Nephron (organoid): ENCODE data around the gene B4GALNT3.

Experiments used
- H3K27ac Mint-ChIP-seq, 3 experiments: 2 replicates each; pipeline ENCODE4 v1.8.0; 2020; ENCODE audit warnings: mixed read lengths in 3 of 3, mild to moderate bottlenecking in 2 of 3, moderate library complexity in 1 of 3
- H3K27me3 Mint-ChIP-seq: 2 replicates; pipeline ENCODE4 v1.8.0; 2021; ENCODE audit warnings: low read depth, mild to moderate bottlenecking, moderate library complexity, mixed read lengths
- H3K36me3 Mint-ChIP-seq: 2 replicates; pipeline ENCODE4 v1.8.0; 2020; ENCODE audit warnings: low read depth, mixed read lengths
- H3K4me1 Mint-ChIP-seq: 2 replicates; pipeline ENCODE4 v1.8.0; 2020; ENCODE audit warnings: mixed read lengths
- H3K4me3 Mint-ChIP-seq, 3 experiments: 2 replicates each; pipeline ENCODE4 v1.8.0; 2020; ENCODE audit warnings: mild to moderate bottlenecking in 3 of 3, mixed read lengths in 3 of 3, moderate library complexity in 2 of 3
- H3K9me3 Mint-ChIP-seq: 2 replicates; pipeline ENCODE4 v1.8.0; 2020; ENCODE audit warnings: mixed read lengths
- CTCF ChIP-seq, 3 experiments: fragments of 200-600 bp; sonication (generic); IDR thresholded peaks; one replicate each; pipeline ENCODE4 v1.5.0; 2021; ENCODE audit warnings: antibody characterized with exemption in 3 of 3; ENCODE audit not compliant: unreplicated experiment in 3 of 3

Gene B4GALNT3

GRCh38 chr12:599756-600155 lies 140.0 kb downstream of the B4GALNT3 start:
- Mint-ChIP-seq H3K4me3 (no peak overlapping the region), H3K27ac (no peak overlapping the region), H3K4me1 (no peaks in the 10 kb centered on the region), H3K36me3 (no peaks in the 10 kb centered on the region), H3K9me3 (no peaks in the 10 kb centered on the region), H3K27me3 (peaks cover 5% of the 10 kb centered on the region)
- no peak for TF ChIP-seq CTCF (IDR thresholded peaks at IDR 0.05; ENCODE audit: unreplicated experiment in 3 of 3)

- Mint-ChIP-seq H3K9me3 (no peaks in the 10 kb centered on the region), H3K4me1 (no peaks in the 10 kb centered on the region), H3K27me3 (peaks cover 5% of the 10 kb centered on the region), H3K36me3 (no peaks in the 10 kb centered on the region), H3K27ac (no peak overlapping the region), H3K4me3 (no peak overlapping the region)
- TF ChIP-seq CTCF (IDR thresholded peaks at IDR 0.05; ENCODE audit: unreplicated experiment in 3 of 3): no peak
These were observed 142.4 kb downstream of the B4GALNT3 start for GRCh38 chr12:601976-602699.

- Mint-ChIP-seq H3K36me3 (no peaks in the 10 kb centered on the region), H3K4me3 (no peak overlapping the region), H3K27ac (no peak overlapping the region), H3K4me1 (peaks cover 5% of the 10 kb centered on the region), H3K27me3 (peaks cover 5% of the 10 kb centered on the region), H3K9me3 (no peaks in the 10 kb centered on the region)
- TF ChIP-seq CTCF (IDR thresholded peaks at IDR 0.05; ENCODE audit: unreplicated experiment in 3 of 3): no peak
These were observed 142.9 kb downstream of the B4GALNT3 start for GRCh38 chr12:602700-603068.

GRCh38 chr12:604956-605355 lies 145.2 kb downstream of the B4GALNT3 start:
- TF ChIP-seq CTCF (IDR thresholded peaks at IDR 0.05; ENCODE audit: unreplicated experiment in 3 of 3): no peak
- Mint-ChIP-seq H3K27ac (no peak overlapping the region), H3K9me3 (no peaks in the 10 kb centered on the region), H3K4me1 (peaks cover 11% of the 10 kb centered on the region), H3K36me3 (no peaks in the 10 kb centered on the region), H3K4me3 (no peak overlapping the region), H3K27me3 (peaks cover 5% of the 10 kb centered on the region)

- Mint-ChIP-seq H3K4me3 (no peak overlapping the region), H3K27ac (peak overlapping the region in 2 of 3 experiments; percentile 23 to 74), H3K4me1 (peaks cover 11% of the 10 kb centered on the region), H3K9me3 (no peaks in the 10 kb centered on the region), H3K27me3 (peaks cover 4% of the 10 kb centered on the region), H3K36me3 (no peaks in the 10 kb centered on the region)
- TF ChIP-seq CTCF (IDR thresholded peaks at IDR 0.05; ENCODE audit: unreplicated experiment in 3 of 3): no peak
These were observed 147.8 kb downstream of the B4GALNT3 start for GRCh38 chr12:607541-608001.

- no peaks in the 10 kb centered on the region for H3K36me3 Mint-ChIP-seq
- no peak for TF ChIP-seq CTCF (IDR thresholded peaks at IDR 0.05; ENCODE audit: unreplicated experiment in 3 of 3)
- H3K4me1 Mint-ChIP-seq: peaks cover 11% of the 10 kb centered on the region
- H3K9me3 Mint-ChIP-seq: no peaks in the 10 kb centered on the region
- H3K4me3 Mint-ChIP-seq: no peak overlapping the region
- H3K27ac Mint-ChIP-seq: no peak overlapping the region
- H3K27me3 Mint-ChIP-seq: peaks cover 8% of the 10 kb centered on the region
These were observed 148.7 kb downstream of the B4GALNT3 start for GRCh38 chr12:608413-608812.
